CD14-positive monocyte (primary cell): ENCODE results near the gene BCL7C. TPM values are rescaled to one million over a fixed set of nuclear protein-coding genes. Genes with fewer than 3 reads are reported as not detected.

Experiments
- DNase-seq, 3 donors: peaks; one replicate each; pipeline ENCODE4 v3.0.0-alpha.2; 2011 to 2022
- H2AFZ ChIP-seq: 2 replicates; pipeline ENCODE4 v1.6.0; 2012; ENCODE audit warnings: mild to moderate bottlenecking, low read depth, low read length, inconsistent platforms; ENCODE audit not compliant: insufficient read depth, poor library complexity, severe bottlenecking
- H3K27ac ChIP-seq, 2 donors: 1 replicate in 1 of 2; 2 replicates in 1 of 2; pipeline ENCODE4 v1.5.1; 2012 to 2013; ENCODE audit warnings: low read length in 2 of 2, control low read depth in 1 of 2, inconsistent platforms in 1 of 2, low read depth in 1 of 2, mild to moderate bottlenecking in 1 of 2
- H3K27me3 ChIP-seq, 2 donors: one replicate each; pipeline versions ENCODE4 v1.6.0 to v1.6.1; 2011 to 2013; ENCODE audit warnings: low read length in 2 of 2; ENCODE audit not compliant: control insufficient read depth in 2 of 2, insufficient read depth in 2 of 2
- H3K36me3 ChIP-seq, 2 donors: replicated peaks in 1 of 2; 1 replicate in 1 of 2; 2 replicates in 1 of 2; pipeline versions ENCODE4 v1.5.1 to v1.6.1; 2012 to 2013; ENCODE audit warnings: low read length in 2 of 2, control low read depth in 1 of 2, inconsistent platforms in 1 of 2, mild to moderate bottlenecking in 1 of 2; ENCODE audit not compliant: insufficient read depth in 2 of 2, control insufficient read depth in 1 of 2
- H3K4me1 ChIP-seq, 2 donors: 1 replicate in 1 of 2; 2 replicates in 1 of 2; pipeline versions ENCODE4 v1.5.1 to v1.6.1; 2012 to 2013; ENCODE audit warnings: low read length in 2 of 2, control low read depth in 1 of 2, inconsistent platforms in 1 of 2, mild to moderate bottlenecking in 1 of 2, moderate library complexity in 1 of 2; ENCODE audit not compliant: insufficient read depth in 2 of 2, control insufficient read depth in 1 of 2
- H3K4me2 ChIP-seq: replicated peaks from 2 replicates; pipeline ENCODE3; 2012; ENCODE audit warnings: low read length, moderate library complexity, mild to moderate bottlenecking; ENCODE audit not compliant: poor library complexity, severe bottlenecking; ENCODE audit errors: extremely low read depth
- H3K4me3 ChIP-seq, 3 experiments: fragments of 200-600 bp in 1 of 3; sonication (generic) in 1 of 3; replicated peaks in 1 of 3; 1 replicate in 2 of 3; 2 replicates in 1 of 3; pipeline ENCODE4 v1.5.1; 2011 to 2013; ENCODE audit warnings: low read length in 3 of 3, mild to moderate bottlenecking in 3 of 3, control low read depth in 2 of 3, low read depth in 2 of 3, inconsistent platforms in 1 of 3, moderate library complexity in 1 of 3
- H3K79me2 ChIP-seq: 2 replicates; pipeline ENCODE4 v1.6.0; 2012; ENCODE audit warnings: mild to moderate bottlenecking, control low read depth, inconsistent platforms, low read length, moderate library complexity; ENCODE audit not compliant: insufficient read depth
- H3K9ac ChIP-seq: 2 replicates; pipeline ENCODE4 v1.6.0; 2017; ENCODE audit warnings: low read length, mild to moderate bottlenecking; ENCODE audit not compliant: insufficient read depth, poor library complexity, severe bottlenecking
- H3K9me3 ChIP-seq, 2 donors: replicated peaks in 1 of 2; 1 replicate in 1 of 2; 2 replicates in 1 of 2; pipeline versions ENCODE4 v1.5.1 to v1.6.1; 2012 to 2013; ENCODE audit warnings: low read length in 2 of 2, control low read depth in 1 of 2; ENCODE audit not compliant: control insufficient read depth in 1 of 2, insufficient read depth in 1 of 2
- H4K20me1 ChIP-seq: 2 replicates; pipeline ENCODE4 v1.6.0; 2012; ENCODE audit warnings: mild to moderate bottlenecking, low read length, control low read depth, moderate library complexity; ENCODE audit not compliant: insufficient read depth
- H3K27ac Mint-ChIP-seq, 7 donors: one replicate each; pipeline ENCODE4 v1.8.0; 2020; ENCODE audit warnings: mild to moderate bottlenecking in 7 of 7, mixed read lengths in 7 of 7, moderate library complexity in 6 of 7, inconsistent platforms in 2 of 7
- H3K27me3 Mint-ChIP-seq, 3 donors: one replicate each; pipeline ENCODE4 v1.8.0; 2021 to 2022; ENCODE audit warnings: low read depth in 3 of 3, mild to moderate bottlenecking in 3 of 3, mixed read lengths in 3 of 3, moderate library complexity in 3 of 3, inconsistent platforms in 1 of 3
- H3K36me3 Mint-ChIP-seq, 2 donors: one replicate each; pipeline ENCODE4 v1.8.0; 2020; ENCODE audit warnings: mixed read lengths in 2 of 2, inconsistent platforms in 1 of 2, mild to moderate bottlenecking in 1 of 2
- H3K4me1 Mint-ChIP-seq: one replicate; pipeline ENCODE4 v1.8.0; 2020; ENCODE audit warnings: mild to moderate bottlenecking, mixed read lengths
- H3K4me3 Mint-ChIP-seq, 2 donors: one replicate each; pipeline ENCODE4 v1.8.0; 2020; ENCODE audit warnings: mild to moderate bottlenecking in 2 of 2, mixed read lengths in 2 of 2, moderate library complexity in 1 of 2
- H3K9me3 Mint-ChIP-seq, 7 donors: one replicate each; pipeline ENCODE4 v1.8.0; 2020 to 2022; ENCODE audit warnings: mixed read lengths in 7 of 7, mild to moderate bottlenecking in 6 of 7, moderate library complexity in 6 of 7, inconsistent platforms in 2 of 7
- CTCF ChIP-seq: fragments of 200-600 bp; IDR thresholded peaks from one replicate; pipeline ENCODE4 v1.8.0; 2022; ENCODE audit warnings: antibody characterized with exemption, mild to moderate bottlenecking
- WGBS: methylation state at CpG from one replicate; pipeline ENCODE4 v1.1.5; 2013; ENCODE audit warnings: missing lambda C conversion rate; ENCODE audit not compliant: insufficient coverage; 5-methylcytosine and 5-hydroxymethylcytosine counted together
- intact Hi-C, 2 donors: fragments of 100-400 bp; cut with micrococcal nuclease; formaldehyde crosslinking; loops; one replicate each; pipeline versions ENCODE4 v1.15.0 to v1.15.1; 2023
- polyA plus RNA-seq, 3 donors: library from polyadenylated mRNA; depleted of rRNA in 1 of 3; unstranded in 2 of 3; stranded (reverse) in 1 of 3; fragments of 300-500 nt in 2 of 3; fragments of >200 nt in 1 of 3; fragmentation: Illumina TruSeq in 2 of 3; gene quantifications; 1 replicate in 2 of 3; 2 replicates in 1 of 3; pipeline ENCODE4 v1.2.3, GENCODE V29; 2012 to 2021

Gene BCL7C
- polyA plus RNA-seq, 3 donors = 11.4 to 19.1 (median 17.4) TPM

DNA sequence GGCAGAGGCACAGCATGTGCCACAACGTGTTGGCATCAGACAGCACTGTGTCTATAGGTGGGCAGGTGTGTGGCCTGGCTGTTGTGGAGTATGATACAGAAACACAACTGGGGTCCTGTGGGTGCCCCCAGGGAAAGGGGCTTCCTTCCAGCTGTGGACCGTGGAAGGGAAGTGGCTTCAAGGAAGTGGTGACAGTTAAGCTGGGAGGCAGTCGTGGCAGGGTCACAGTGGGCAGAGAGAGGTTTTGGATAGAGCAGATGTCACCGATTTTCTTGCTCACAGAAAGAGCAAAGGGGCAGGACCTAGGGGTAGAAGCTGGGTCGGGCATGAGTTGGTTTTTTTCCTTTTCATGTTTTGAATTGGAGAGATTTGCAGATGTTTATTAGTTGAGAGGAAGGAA, 43.8 kb upstream of the BCL7C start:
- no peak for TF ChIP-seq CTCF
- Histone ChIP-seq H3K27ac (no peak overlapping the region), H3K9ac (no peak overlapping the region), H4K20me1 (peaks cover 5% of the 10 kb centered on the region), H2AFZ (no peak overlapping the region), H3K9me3 (no peaks in the 10 kb centered on the region), H3K79me2 (no peaks in the 10 kb centered on the region), H3K4me2 (no peak overlapping the region), H3K27me3 (no peaks in the 10 kb centered on the region), H3K36me3 (peaks cover 7 to 27% of the 10 kb centered on the region in 2 donors), H3K4me1 (peaks cover 22 to 27% of the 10 kb centered on the region in 2 donors), H3K4me3 (no peak overlapping the region)
- Mint-ChIP-seq H3K27ac (peak overlapping the region in 4 of 7 donors; percentile 7 to 81 (median 56)), H3K4me1 (peaks cover 35% of the 10 kb centered on the region), H3K27me3 (no peaks in the 10 kb centered on the region), H3K9me3 (no peaks in the 10 kb centered on the region), H3K4me3 (peak overlapping the region in 1 of 2 donors; percentile 17), H3K36me3 (peaks cover 29 to 51% of the 10 kb centered on the region in 2 donors)
- 4% methylated on average over 5 of the region's 5 CpGs for WGBS
- no peak for DNase-seq
- intact Hi-C loops = loop anchor here in 1 of 2 donors (5.0 kb wide), 1 partner anchor 90 kb away; no protein-coding TSS in a partner anchor

- Histone ChIP-seq H3K27me3 (no peaks in the 10 kb centered on the region), H3K4me2 (no peak overlapping the region), H3K79me2 (no peaks in the 10 kb centered on the region), H3K4me3 (no peak overlapping the region), H3K4me1 (peaks cover 14 to 17% of the 10 kb centered on the region in 2 donors), H3K9ac (no peak overlapping the region), H3K27ac (no peak overlapping the region), H4K20me1 (no peaks in the 10 kb centered on the region), H3K9me3 (no peaks in the 10 kb centered on the region), H3K36me3 (peaks cover 15 to 42% of the 10 kb centered on the region in 2 donors), H2AFZ (no peak overlapping the region)
- no peak overlapping the region for H3K4me3 Mint-ChIP-seq
- peaks cover 36 to 60% of the 10 kb centered on the region in 2 donors for H3K36me3 Mint-ChIP-seq
- intact Hi-C loops = loop anchor here in 1 of 2 donors (5.0 kb wide), 1 partner anchor 88 kb away; no protein-coding TSS in a partner anchor
- peaks cover 22% of the 10 kb centered on the region for H3K4me1 Mint-ChIP-seq
- H3K9me3 Mint-ChIP-seq = no peaks in the 10 kb centered on the region
- 45% methylated on average over 12 of the region's 12 CpGs for WGBS
- peak; percentile 75 for TF ChIP-seq CTCF
- DNase-seq = peak; percentile 38 to 62 (median 55)
- no peaks in the 10 kb centered on the region for H3K27me3 Mint-ChIP-seq
- peak overlapping the region in 4 of 7 donors; percentile 4 to 72 (median 50) for H3K27ac Mint-ChIP-seq
Observed at GRCh38 chr16:30934827-30935557, 41.1 kb upstream of the BCL7C start.
